Skeletal muscle tissue (tissue), 4 donors: ENCODE results near the gene NUDT13. TPM values are rescaled to one million over a fixed set of nuclear protein-coding genes. Genes with fewer than 3 reads are reported as not detected.
"Not testable (repeated sequence)": the region's sequence is repeated elsewhere in the genome, so short reads cannot be mapped to it uniquely, and the experiment has no call there.

Experiments used
- H3K27ac ChIP-seq: one replicate; pipeline ENCODE4 v1.7.0; 2013; ENCODE audit warnings: mild to moderate bottlenecking, low read depth, low read length, inconsistent platforms
- H3K27me3 ChIP-seq, 3 donors: one replicate each; pipeline ENCODE4 v1.7.0; 2013; ENCODE audit warnings: low read length in 3 of 3; ENCODE audit not compliant: control insufficient read depth in 3 of 3, insufficient read depth in 3 of 3
- H3K36me3 ChIP-seq, 3 donors: one replicate each; pipeline ENCODE4 v1.7.0; 2013; ENCODE audit warnings: low read length in 3 of 3; ENCODE audit not compliant: control insufficient read depth in 3 of 3, insufficient read depth in 3 of 3
- H3K4me1 ChIP-seq, 3 donors: one replicate each; pipeline ENCODE4 v1.7.0; 2013; ENCODE audit warnings: low read length in 3 of 3, mild to moderate bottlenecking in 3 of 3; ENCODE audit not compliant: control insufficient read depth in 3 of 3, insufficient read depth in 3 of 3
- H3K4me3 ChIP-seq, 3 donors: one replicate each; pipeline ENCODE4 v1.7.0; 2013; ENCODE audit warnings: low read length in 3 of 3
- H3K9ac ChIP-seq, 3 donors: one replicate each; pipeline ENCODE4 v1.7.0; 2013; ENCODE audit warnings: low read length in 3 of 3, mild to moderate bottlenecking in 3 of 3, moderate library complexity in 2 of 3, low read depth in 1 of 3
- H3K9me3 ChIP-seq, 3 donors: one replicate each; pipeline ENCODE4 v1.7.0; 2013; ENCODE audit warnings: low read length in 3 of 3; ENCODE audit not compliant: control insufficient read depth in 3 of 3
- total RNA-seq: library from RNA; depleted of rRNA; stranded (reverse); fragments of >200 nt; gene quantifications from one replicate; pipeline ENCODE4 v1.2.3, GENCODE V29; 2014
- donor health status: Osteomylitis.

NUDT13 gene
- total RNA-seq, 1 donor from 2014 or later, result 2.1 TPM

GRCh38 chr10:73097305-73097670 lies 13.0 kb upstream of the NUDT13 start:
- Histone ChIP-seq H3K4me3 (peak overlapping the region; percentile 45 to 97 (median 71)), H3K9me3 (no peaks in the 10 kb centered on the region), H3K4me1 (peaks cover 8 to 26% (median 22%) of the 10 kb centered on the region in 3 donors), H3K27ac (peak overlapping the region; percentile 98), H3K36me3 (no peaks in the 10 kb centered on the region), H3K27me3 (no peaks in the 10 kb centered on the region), H3K9ac (peak overlapping the region; percentile 67 to 99 (median 79))

GRCh38 chr10:73099141-73099540 lies 11.1 kb upstream of the NUDT13 start:
- Histone ChIP-seq H3K4me1 (peaks cover 8 to 24% (median 21%) of the 10 kb centered on the region in 3 donors), H3K9ac (peak overlapping the region in 1 of 3 donors; percentile 63), H3K27ac (peak overlapping the region; percentile 82), H3K9me3 (no peaks in the 10 kb centered on the region), H3K36me3 (no peaks in the 10 kb centered on the region), H3K27me3 (no peaks in the 10 kb centered on the region), H3K4me3 (no peak overlapping the region)

GRCh38 chr10:73106301-73106700 lies 4.0 kb upstream of the NUDT13 start:
- H3K9ac ChIP-seq, result no peak overlapping the region
- H3K27me3 ChIP-seq, result no peaks in the 10 kb centered on the region
- H3K4me3 ChIP-seq, result no peak overlapping the region
- H3K36me3 ChIP-seq, result peaks cover 0 to 6% (median 0%) of the 10 kb centered on the region in 3 donors
- H3K27ac ChIP-seq, result no peak overlapping the region
- H3K4me1 ChIP-seq, result no peaks in the 10 kb centered on the region
- no peaks in the 10 kb centered on the region for H3K9me3 ChIP-seq

- not testable (repeated sequence) for H3K4me3 ChIP-seq, H3K4me1 ChIP-seq, H3K27ac ChIP-seq, H3K9me3 ChIP-seq, H3K9ac ChIP-seq, H3K27me3 ChIP-seq, H3K36me3 ChIP-seq
Measured at GRCh38 chr10:73109248-73109652, 1.0 kb upstream of the NUDT13 start.

GRCh38 chr10:73112032-73112431 lies 1.8 kb downstream of the NUDT13 start:
- H3K9me3 ChIP-seq, H3K4me3 ChIP-seq, H3K4me1 ChIP-seq, H3K27me3 ChIP-seq, H3K36me3 ChIP-seq, H3K9ac ChIP-seq: not testable (repeated sequence)
- H3K27ac ChIP-seq, result peak overlapping the region; percentile 88

GRCh38 chr10:73113551-73113950 lies 3.3 kb downstream of the NUDT13 start:
- peaks cover 0 to 6% (median 0%) of the 10 kb centered on the region in 3 donors for H3K36me3 ChIP-seq
- no peak overlapping the region for H3K4me3 ChIP-seq
- peaks cover 0 to 8% (median 6%) of the 10 kb centered on the region in 3 donors for H3K4me1 ChIP-seq
- no peak overlapping the region for H3K9ac ChIP-seq
- H3K9me3 ChIP-seq, result no peaks in the 10 kb centered on the region
- peak overlapping the region; percentile 39 for H3K27ac ChIP-seq
- H3K27me3 ChIP-seq, result no peaks in the 10 kb centered on the region

- no peaks in the 10 kb centered on the region for H3K9me3 ChIP-seq
- peaks cover 0 to 5% (median under 1%) of the 10 kb centered on the region in 3 donors for H3K36me3 ChIP-seq
- H3K27me3 ChIP-seq, result no peaks in the 10 kb centered on the region
- H3K9ac ChIP-seq, result no peak overlapping the region
- peak overlapping the region; percentile 12 for H3K27ac ChIP-seq
- H3K4me3 ChIP-seq, result no peak overlapping the region
- peaks cover 0 to 10% (median 6%) of the 10 kb centered on the region in 3 donors for H3K4me1 ChIP-seq
Measured at GRCh38 chr10:73116017-73116416, 5.8 kb downstream of the NUDT13 start.

GRCh38 chr10:73117976-73118743 lies 7.9 kb downstream of the NUDT13 start:
- peak overlapping the region in 2 of 3 donors; percentile 3 to 39 for H3K4me3 ChIP-seq
- peaks cover 0 to 10% (median 6%) of the 10 kb centered on the region in 3 donors for H3K4me1 ChIP-seq
- H3K9ac ChIP-seq, result peak overlapping the region; percentile 28 to 60 (median 55)
- no peaks in the 10 kb centered on the region for H3K27me3 ChIP-seq
- no peaks in the 10 kb centered on the region for H3K9me3 ChIP-seq
- H3K36me3 ChIP-seq, result peaks cover 0 to 10% (median 8%) of the 10 kb centered on the region in 3 donors
- H3K27ac ChIP-seq, result peak overlapping the region; percentile 92

GRCh38 chr10:73119457-73119856 lies 9.2 kb downstream of the NUDT13 start:
- no peaks in the 10 kb centered on the region for H3K9me3 ChIP-seq
- peak overlapping the region; percentile 92 for H3K27ac ChIP-seq
- no peak overlapping the region for H3K9ac ChIP-seq
- H3K4me3 ChIP-seq, result no peak overlapping the region
- no peaks in the 10 kb centered on the region for H3K27me3 ChIP-seq
- H3K4me1 ChIP-seq, result peaks cover 0 to 8% (median 4%) of the 10 kb centered on the region in 3 donors
- peaks cover 3 to 15% (median 8%) of the 10 kb centered on the region in 3 donors for H3K36me3 ChIP-seq

GRCh38 chr10:73119952-73120351 lies 9.7 kb downstream of the NUDT13 start:
- H3K9ac ChIP-seq, result no peak overlapping the region
- H3K4me1 ChIP-seq, result peaks cover 0 to 9% (median 4%) of the 10 kb centered on the region in 3 donors
- no peak overlapping the region for H3K4me3 ChIP-seq
- H3K27me3 ChIP-seq, result no peaks in the 10 kb centered on the region
- peaks cover 3 to 16% (median 8%) of the 10 kb centered on the region in 3 donors for H3K36me3 ChIP-seq
- H3K27ac ChIP-seq, result peak overlapping the region; percentile 92
- no peaks in the 10 kb centered on the region for H3K9me3 ChIP-seq
